GM19395 (cell line): ENCODE measurements around the gene NENF.

ENCODE experiments used
- ATAC-seq: cut with Tn5 transposase; IDR thresholded peaks from one replicate; pipeline ENCODE4 v1.9.1; 2021; ENCODE audit warnings: mild to moderate bottlenecking, moderate library complexity; ENCODE audit not compliant: unreplicated experiment

NENF gene

GRCh38 chr1:212430955-212431394, 1.7 kb upstream of the NENF start:
- ATAC-seq = no peak

- no peak for ATAC-seq
These were observed 1.1 kb upstream of the NENF start for GRCh38 chr1:212431644-212432043.

- ATAC-seq = no peak
These were observed 454 bp upstream of the NENF start for GRCh38 chr1:212432272-212432660.

GRCh38 chr1:212433577-212434462, 1.1 kb downstream of the NENF start:
- ATAC-seq = no peak

GRCh38 chr1:212434992-212435391, 2.3 kb downstream of the NENF start:
- ATAC-seq = no peak

- ATAC-seq = no peak
These were observed 4.6 kb downstream of the NENF start for GRCh38 chr1:212437179-212437798.

GRCh38 chr1:212438831-212439237, 6.1 kb downstream of the NENF start:
- ATAC-seq = no peak

GRCh38 chr1:212440419-212440818, 7.7 kb downstream of the NENF start:
- no peak for ATAC-seq

GRCh38 chr1:212442408-212442807, 9.7 kb downstream of the NENF start:
- no peak for ATAC-seq

GRCh38 chr1:212446333-212446732, 13.6 kb downstream of the NENF start:
- no peak for ATAC-seq

- ATAC-seq = no peak
These were observed 14.8 kb downstream of the NENF start for GRCh38 chr1:212447478-212447877.

GRCh38 chr1:212450331-212450881, 17.7 kb downstream of the NENF start:
- no peak for ATAC-seq

GRCh38 chr1:212451416-212452322, 18.9 kb downstream of the NENF start:
- no peak for ATAC-seq

- no peak for ATAC-seq
These were observed 19.8 kb downstream of the NENF start for GRCh38 chr1:212452323-212453155.

- no peak for ATAC-seq
These were observed 20.6 kb downstream of the NENF start for GRCh38 chr1:212453156-212453857.

GRCh38 chr1:212454741-212455140, 22.0 kb downstream of the NENF start:
- ATAC-seq = no peak

- ATAC-seq = no peak
These were observed 22.7 kb downstream of the NENF start for GRCh38 chr1:212455401-212455800.

- peak; percentile 76 for ATAC-seq
These were observed 23.2 kb downstream of the NENF start for GRCh38 chr1:212455803-212456528.
